Astrocyte (in vitro differentiated cells and primary cell): ENCODE data around the gene SLC36A4.

ENCODE experiments used
- CTCF ChIP-seq: IDR thresholded peaks from 2 replicates; pipeline ENCODE4 v1.5.1; 2011; ENCODE audit warnings: low read depth, mild to moderate bottlenecking, inconsistent platforms, low read length, moderate library complexity; ENCODE audit not compliant: insufficient read depth
- EZH2 ChIP-seq: IDR thresholded peaks from 2 replicates; pipeline ENCODE4 v1.6.1; 2012; ENCODE audit warnings: mild to moderate bottlenecking, low read length, inconsistent platforms; ENCODE audit not compliant: insufficient read depth

- TF ChIP-seq CTCF = no peak
- no peak for TF ChIP-seq EZH2
These were observed at the start of gene SLC36A4 for GRCh38 chr11:93197380-93198214.
